ES-I3 (cell line): ENCODE data around the gene ADD2.

ENCODE experiments used
- H3K36me3 ChIP-seq: 2 replicates; pipeline ENCODE4 v1.6.1; 2013; ENCODE audit warnings: mild to moderate bottlenecking, low read length, control low read depth, moderate library complexity; ENCODE audit not compliant: insufficient read depth
- H3K4me1 ChIP-seq: 2 replicates; pipeline ENCODE4 v1.6.1; 2013; ENCODE audit warnings: mild to moderate bottlenecking, control low read depth, low read length; ENCODE audit not compliant: insufficient read depth
- H3K9ac ChIP-seq: 2 replicates; pipeline ENCODE4 v1.6.1; 2013; ENCODE audit warnings: low read depth, mild to moderate bottlenecking, low read length, moderate library complexity
- H3K9me3 ChIP-seq: 2 replicates; pipeline ENCODE4 v1.6.1; 2013; ENCODE audit warnings: mild to moderate bottlenecking, low read length, moderate library complexity; ENCODE audit not compliant: control insufficient read depth, insufficient read depth

ADD2 gene

DNA sequence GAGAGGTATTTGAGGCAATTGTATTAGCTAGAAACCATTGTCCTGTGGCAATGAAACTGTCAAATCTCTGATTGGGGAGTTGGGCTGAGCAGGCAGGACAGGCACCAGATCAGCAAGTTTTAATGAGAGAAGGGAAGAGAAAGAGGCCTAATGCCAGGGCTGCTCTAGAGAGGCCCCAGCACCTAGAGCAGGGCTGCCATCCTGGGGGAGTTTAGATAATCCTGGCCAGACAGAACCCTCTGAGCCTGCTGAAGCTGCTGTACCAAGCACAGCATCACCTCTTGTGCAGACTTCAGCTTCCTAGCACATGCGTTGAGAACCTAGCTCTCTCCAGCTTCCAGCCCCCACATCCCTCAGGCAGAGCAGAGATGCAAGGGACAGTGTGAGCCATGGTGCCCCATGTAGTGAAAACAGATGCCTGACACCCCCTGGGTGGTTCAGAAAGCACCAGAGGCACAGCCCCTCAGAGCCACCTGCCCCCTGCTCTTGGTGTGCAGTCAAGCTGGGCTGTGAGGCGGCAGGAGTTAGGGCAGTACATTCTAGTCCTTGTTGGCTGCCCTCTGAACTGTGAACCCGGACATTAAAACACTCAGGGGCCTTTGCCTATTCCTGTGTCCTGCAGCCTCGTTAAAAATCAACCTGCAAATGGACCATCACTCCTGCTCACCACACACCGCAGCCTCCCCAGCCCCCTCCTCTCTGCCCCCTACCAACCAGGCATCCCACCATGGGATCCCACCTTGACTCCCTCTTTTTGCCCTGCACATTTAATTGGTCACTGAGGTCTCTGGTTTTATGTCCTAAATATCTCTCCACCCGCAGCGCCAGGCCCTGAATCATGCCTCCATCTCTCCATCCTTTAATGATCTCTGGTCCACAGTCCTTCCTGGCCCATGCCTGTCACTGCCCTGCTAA is 52.7 kb downstream of the ADD2 start:
- peaks cover 27% of the 10 kb centered on the region for H3K4me1 ChIP-seq
- no peaks in the 10 kb centered on the region for H3K9me3 ChIP-seq
- no peaks in the 10 kb centered on the region; the same call in 1 of the 2 replicates for H3K36me3 ChIP-seq
- no peak overlapping the region for H3K9ac ChIP-seq

- no peaks in the 10 kb centered on the region for H3K9me3 ChIP-seq
- no peaks in the 10 kb centered on the region; the same call in 1 of the 2 replicates for H3K36me3 ChIP-seq
- no peak overlapping the region for H3K9ac ChIP-seq
- peaks cover 22% of the 10 kb centered on the region for H3K4me1 ChIP-seq
Measured at GRCh38 chr2:70714141-70714905, 53.7 kb downstream of the ADD2 start.

- Histone ChIP-seq H3K9ac (no peak overlapping the region), H3K4me1 (peaks cover 22% of the 10 kb centered on the region), H3K9me3 (no peaks in the 10 kb centered on the region), H3K36me3 (no peaks in the 10 kb centered on the region; the same call in 1 of the 2 replicates)
Measured at GRCh38 chr2:70712916-70713315, 55.1 kb downstream of the ADD2 start.

DNA sequence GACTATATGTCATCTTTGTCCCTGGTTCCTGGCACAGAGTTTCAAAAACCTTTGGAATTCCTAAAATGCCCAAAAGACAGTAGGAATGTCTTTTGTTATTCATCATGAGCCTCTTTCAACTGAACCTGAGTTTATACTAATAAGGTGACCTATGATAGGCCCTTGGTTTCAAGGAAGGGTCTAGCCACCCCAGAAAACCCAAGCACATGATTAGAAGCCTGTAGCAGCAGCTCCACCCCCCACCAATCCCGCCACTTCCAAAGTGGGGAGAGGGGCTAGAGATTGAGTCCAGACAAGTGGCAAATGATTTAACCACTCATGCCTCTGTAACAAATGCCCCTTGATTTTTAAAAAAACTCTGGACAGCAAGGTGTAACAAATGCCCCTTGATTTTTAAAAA is 56.8 kb downstream of the ADD2 start:
- H3K9me3 ChIP-seq: no peaks in the 10 kb centered on the region
- no peak overlapping the region for H3K9ac ChIP-seq
- peaks cover 22% of the 10 kb centered on the region for H3K4me1 ChIP-seq
- H3K36me3 ChIP-seq: no peaks in the 10 kb centered on the region; the same call in 1 of the 2 replicates

- no peaks in the 10 kb centered on the region for H3K9me3 ChIP-seq
- no peak overlapping the region for H3K9ac ChIP-seq
- H3K36me3 ChIP-seq: no peaks in the 10 kb centered on the region; the same call in 1 of the 2 replicates
- peaks cover 20% of the 10 kb centered on the region for H3K4me1 ChIP-seq
Measured at GRCh38 chr2:70710038-70710690, 57.8 kb downstream of the ADD2 start.

GRCh38 chr2:70709275-70710037 is 58.5 kb downstream of the ADD2 start:
- no peaks in the 10 kb centered on the region for H3K9me3 ChIP-seq
- H3K9ac ChIP-seq: no peak overlapping the region
- H3K4me1 ChIP-seq: peaks cover 15% of the 10 kb centered on the region
- no peaks in the 10 kb centered on the region; the same call in 1 of the 2 replicates for H3K36me3 ChIP-seq

DNA sequence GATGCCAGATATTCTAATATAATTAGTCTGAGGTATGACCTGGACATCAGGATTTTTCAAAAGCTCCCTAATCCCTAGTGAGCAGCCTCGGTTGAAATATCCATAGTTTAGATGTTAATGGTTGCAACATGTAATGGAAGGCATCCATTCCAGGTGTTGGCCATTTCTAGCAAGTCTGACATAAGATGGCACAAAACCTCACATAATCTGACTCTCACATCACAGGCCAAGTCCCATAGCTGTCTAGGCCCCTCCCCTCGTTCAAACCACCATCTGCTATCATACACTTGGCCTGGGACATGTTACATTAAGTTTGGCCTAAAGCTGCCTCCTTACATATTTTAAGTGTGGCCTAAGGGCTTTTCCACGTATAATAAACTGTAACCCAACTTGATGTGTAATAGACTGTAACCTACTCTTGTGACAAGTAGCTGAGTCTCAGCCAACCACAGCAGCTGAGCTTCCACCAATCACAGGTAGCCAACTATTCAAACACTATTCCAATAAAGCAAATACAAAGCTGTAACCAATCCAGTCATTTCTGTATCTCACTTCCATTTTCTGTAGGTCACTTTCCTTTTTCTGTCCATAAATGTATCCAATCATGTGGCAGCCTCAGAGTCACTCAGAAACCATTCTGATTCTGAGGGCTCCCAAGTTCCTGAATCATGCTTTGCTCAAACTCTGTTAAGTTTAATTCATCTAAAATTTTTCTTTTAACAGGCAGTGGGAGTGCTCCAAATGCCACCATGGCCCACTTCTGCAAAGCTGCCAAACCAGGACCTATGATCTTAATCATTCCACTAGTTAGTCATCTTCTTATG is 59.4 kb downstream of the ADD2 start:
- no peaks in the 10 kb centered on the region; the same call in 1 of the 2 replicates for H3K36me3 ChIP-seq
- no peak overlapping the region for H3K9ac ChIP-seq
- no peaks in the 10 kb centered on the region for H3K9me3 ChIP-seq
- peaks cover 15% of the 10 kb centered on the region for H3K4me1 ChIP-seq

DNA sequence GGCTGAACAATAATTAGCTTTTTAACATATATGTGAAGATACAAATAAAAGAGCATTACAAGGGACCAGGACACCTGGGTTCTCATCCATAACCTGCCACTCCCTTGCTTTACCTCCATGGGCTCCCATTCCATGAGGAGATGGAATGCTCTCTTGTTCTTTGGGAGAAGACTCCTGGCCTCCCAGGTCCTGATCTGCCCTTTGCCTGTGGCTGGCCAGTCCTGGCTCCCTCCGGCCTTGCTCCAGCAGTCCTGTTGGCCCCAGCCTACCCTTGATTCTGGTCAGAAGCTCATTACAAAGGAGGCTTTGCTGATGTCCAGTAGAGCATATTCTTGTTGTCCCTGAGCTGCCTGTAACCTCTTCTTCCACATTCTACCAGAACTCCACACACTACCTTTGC is 60.3 kb downstream of the ADD2 start:
- Histone ChIP-seq H3K9me3 (no peaks in the 10 kb centered on the region), H3K36me3 (no peaks in the 10 kb centered on the region; the same call in 1 of the 2 replicates), H3K9ac (no peak overlapping the region), H3K4me1 (peaks cover 15% of the 10 kb centered on the region)

DNA sequence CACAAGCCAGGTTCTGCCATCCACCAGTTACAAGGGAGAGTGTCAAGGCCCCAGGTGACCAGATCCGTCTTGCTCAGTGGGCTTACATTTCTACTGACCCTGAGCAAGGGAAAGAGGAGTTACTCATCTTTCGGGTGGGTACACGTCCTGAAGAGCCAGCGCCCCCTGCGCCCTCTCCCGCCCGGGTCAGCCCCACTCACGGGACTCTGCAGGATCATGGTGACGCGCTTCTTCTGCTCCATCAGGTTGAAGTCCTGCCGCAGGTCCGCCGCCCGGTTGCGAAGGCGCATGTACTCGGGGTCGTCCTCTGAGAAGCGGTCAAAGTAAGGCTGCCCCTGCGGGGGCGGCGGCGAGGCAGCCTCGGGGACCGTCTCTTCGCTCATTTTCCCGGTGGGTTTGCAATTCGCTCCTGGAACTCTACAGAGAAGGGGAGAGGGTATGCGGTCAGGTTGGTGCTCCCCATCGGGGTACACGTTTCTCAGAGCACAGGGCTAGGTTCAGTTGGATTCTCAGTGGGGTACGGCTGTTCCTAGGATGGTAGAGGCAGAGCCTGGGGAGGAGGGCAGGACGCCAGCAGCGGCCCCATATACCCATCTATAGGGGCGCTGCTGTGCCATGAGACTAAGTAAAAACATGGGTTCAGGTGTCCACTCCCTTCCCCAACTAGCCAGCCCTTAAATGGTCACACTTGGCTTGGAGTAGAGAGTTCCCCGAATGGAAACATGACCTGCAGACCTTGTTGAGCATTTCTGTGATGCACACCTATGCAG is 61.8 kb downstream of the ADD2 start:
- H3K4me1 ChIP-seq: peaks cover 8% of the 10 kb centered on the region
- H3K9me3 ChIP-seq: no peaks in the 10 kb centered on the region
- no peaks in the 10 kb centered on the region for H3K36me3 ChIP-seq
- H3K9ac ChIP-seq: no peak overlapping the region

GRCh38 chr2:70705160-70705850 is 62.7 kb downstream of the ADD2 start:
- Histone ChIP-seq H3K4me1 (no peaks in the 10 kb centered on the region), H3K9ac (no peak overlapping the region), H3K9me3 (no peaks in the 10 kb centered on the region), H3K36me3 (no peaks in the 10 kb centered on the region)

DNA sequence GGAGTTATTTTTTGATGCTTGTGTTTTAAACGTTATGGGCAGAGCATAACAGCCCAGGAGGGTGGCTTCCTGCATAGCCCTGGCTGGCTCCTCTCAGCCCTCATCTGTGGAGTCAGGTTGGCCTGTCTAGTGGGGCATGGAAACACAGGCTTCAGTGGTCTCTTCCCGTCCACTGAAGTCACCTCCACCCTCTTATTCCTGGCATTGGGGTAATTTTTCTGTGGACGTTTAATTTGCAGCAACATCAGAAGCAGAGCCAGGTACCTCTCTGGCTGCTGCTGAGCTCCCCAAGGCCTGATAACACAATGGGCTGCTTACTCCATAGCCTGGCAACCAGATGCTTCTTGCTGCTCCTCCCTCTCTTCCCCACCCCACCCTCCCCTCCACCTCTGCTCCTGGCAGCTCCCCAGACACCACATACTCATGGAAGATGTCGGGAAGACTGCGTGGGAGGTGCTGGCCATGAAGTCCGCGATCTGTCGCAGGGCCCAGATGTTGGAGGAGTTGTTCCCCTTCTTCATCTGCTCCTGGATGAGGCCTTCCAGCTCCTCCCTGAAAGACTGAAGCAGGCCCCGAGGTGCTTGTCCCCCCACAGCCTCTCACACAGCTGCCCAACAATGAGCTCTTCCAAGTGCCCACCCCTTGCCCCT is 64.0 kb downstream of the ADD2 start:
- Histone ChIP-seq H3K4me1 (no peaks in the 10 kb centered on the region), H3K9me3 (no peaks in the 10 kb centered on the region), H3K36me3 (no peaks in the 10 kb centered on the region), H3K9ac (no peak overlapping the region)
